Osteoblast (primary cell): Measurements from ENCODE around the gene RNF13. TPM values are rescaled to one million over a fixed set of nuclear protein-coding genes. Genes with fewer than 3 reads are reported as not detected.
A peak's percentile ranks its signal among the peaks of the same experiment; 100 is the strongest.

Experiments
- DNase-seq: peaks from one replicate; pipeline ENCODE4 v3.0.0; 2011; ENCODE audit warnings: low spot score, mixed read lengths; ENCODE audit not compliant: insufficient read length; ENCODE audit errors: missing footprints
- H2AFZ ChIP-seq: 2 replicates; pipeline ENCODE4 v1.6.0; 2011; ENCODE audit warnings: mild to moderate bottlenecking, low read length
- H3K27ac ChIP-seq: 2 replicates; pipeline ENCODE4 v1.5.1; 2011; ENCODE audit warnings: mild to moderate bottlenecking, low read depth, low read length, moderate library complexity
- H3K27me3 ChIP-seq: 2 replicates; pipeline ENCODE4 v1.6.0; 2012; ENCODE audit warnings: mild to moderate bottlenecking, control low read depth, inconsistent platforms, low read length, moderate library complexity; ENCODE audit not compliant: insufficient read depth
- H3K36me3 ChIP-seq: 2 replicates; pipeline ENCODE4 v1.5.1; 2011; ENCODE audit warnings: mild to moderate bottlenecking, low read length, control low read depth, moderate library complexity; ENCODE audit not compliant: insufficient read depth
- H3K4me1 ChIP-seq: 2 replicates; pipeline ENCODE4 v1.5.1; 2011; ENCODE audit warnings: mild to moderate bottlenecking, low read length, control low read depth, moderate library complexity; ENCODE audit not compliant: insufficient read depth
- H3K4me2 ChIP-seq: 2 replicates; pipeline ENCODE4 v1.6.0; 2011; ENCODE audit warnings: mild to moderate bottlenecking, low read length; ENCODE audit not compliant: insufficient read depth
- H3K4me3 ChIP-seq: fragments of 200-600 bp; sonication (generic); 3 replicates; pipeline ENCODE4 v1.5.1; 2012; ENCODE audit warnings: mild to moderate bottlenecking, low read length, inconsistent platforms; ENCODE audit not compliant: insufficient read depth
- H3K79me2 ChIP-seq: 2 replicates; pipeline ENCODE4 v1.6.0; 2012; ENCODE audit warnings: mild to moderate bottlenecking, low read length, control low read depth, inconsistent platforms; ENCODE audit not compliant: insufficient read depth
- H3K9me3 ChIP-seq: 2 replicates; pipeline ENCODE4 v1.5.1; 2011; ENCODE audit warnings: low read depth, low read length, control low read depth
- H4K20me1 ChIP-seq: 2 replicates; pipeline ENCODE4 v1.6.0; 2012; ENCODE audit warnings: mild to moderate bottlenecking, low read length, control low read depth; ENCODE audit not compliant: insufficient read depth
- CTCF ChIP-seq: IDR thresholded peaks from 2 replicates; pipeline ENCODE4 v1.5.1; 2011; ENCODE audit warnings: mild to moderate bottlenecking, low read depth, low read length, moderate library complexity; ENCODE audit errors: extremely low read depth
- total RNA-seq: library from RNA; depleted of rRNA; stranded (reverse); fragments of >200 nt; gene quantifications from 2 replicates; pipeline ENCODE4 v1.2.3, GENCODE V29; 2012

The RNF13 gene
- total RNA-seq, 1 donor: 86.1 TPM

GRCh38 chr3:149777414-149778214 is 35.4 kb upstream of the RNF13 start:
- no peak overlapping the region for H3K27ac ChIP-seq
- no peaks in the 10 kb centered on the region for H3K27me3 ChIP-seq
- no peak for TF ChIP-seq CTCF
- no peak for DNase-seq
- H3K79me2 ChIP-seq: no peaks in the 10 kb centered on the region
- no peaks in the 10 kb centered on the region for H3K36me3 ChIP-seq
- H4K20me1 ChIP-seq: no peaks in the 10 kb centered on the region
- H3K4me2 ChIP-seq: no peak overlapping the region
- H3K9me3 ChIP-seq: no peaks in the 10 kb centered on the region
- peak overlapping the region; percentile 12 for H2AFZ ChIP-seq
- no peaks in the 10 kb centered on the region for H3K4me1 ChIP-seq
- no peak overlapping the region for H3K4me3 ChIP-seq

- H3K36me3 ChIP-seq: no peaks in the 10 kb centered on the region
- no peak overlapping the region for H2AFZ ChIP-seq
- H3K27me3 ChIP-seq: no peaks in the 10 kb centered on the region
- no peak for TF ChIP-seq CTCF
- no peaks in the 10 kb centered on the region for H3K9me3 ChIP-seq
- peaks cover 11% of the 10 kb centered on the region for H3K4me1 ChIP-seq
- no peaks in the 10 kb centered on the region for H4K20me1 ChIP-seq
- no peak overlapping the region for H3K27ac ChIP-seq
- DNase-seq: no peak
- H3K4me3 ChIP-seq: no peak overlapping the region
- H3K4me2 ChIP-seq: no peak overlapping the region
- no peaks in the 10 kb centered on the region for H3K79me2 ChIP-seq
Observed at GRCh38 chr3:149781211-149781610, 31.8 kb upstream of the RNF13 start.

- Histone ChIP-seq H3K79me2 (no peaks in the 10 kb centered on the region), H3K4me3 (no peak overlapping the region), H3K4me1 (peaks cover 11% of the 10 kb centered on the region), H3K36me3 (no peaks in the 10 kb centered on the region), H3K27me3 (no peaks in the 10 kb centered on the region), H4K20me1 (no peaks in the 10 kb centered on the region), H2AFZ (no peak overlapping the region), H3K4me2 (no peak overlapping the region), H3K9me3 (no peaks in the 10 kb centered on the region), H3K27ac (no peak overlapping the region)
- no peak for DNase-seq
- TF ChIP-seq CTCF: no peak
Observed at GRCh38 chr3:149781741-149782140, 31.3 kb upstream of the RNF13 start.

- peak overlapping the region; percentile 2 for H2AFZ ChIP-seq
- DNase-seq: peak; percentile 29
- H3K27me3 ChIP-seq: no peaks in the 10 kb centered on the region
- no peaks in the 10 kb centered on the region for H3K79me2 ChIP-seq
- no peaks in the 10 kb centered on the region for H4K20me1 ChIP-seq
- H3K4me1 ChIP-seq: peaks cover 11% of the 10 kb centered on the region
- H3K4me3 ChIP-seq: no peak overlapping the region
- H3K4me2 ChIP-seq: peak overlapping the region; percentile 8
- H3K9me3 ChIP-seq: no peaks in the 10 kb centered on the region
- H3K36me3 ChIP-seq: no peaks in the 10 kb centered on the region
- TF ChIP-seq CTCF: no peak
- peak overlapping the region; percentile 55 for H3K27ac ChIP-seq
Observed at GRCh38 chr3:149783576-149783975, 29.4 kb upstream of the RNF13 start.
